OCI-LY7 (cell line): ENCODE results near the gene COL4A4. TPM values are rescaled to one million over a fixed set of nuclear protein-coding genes. Genes with fewer than 3 reads are reported as not detected.

Experiments
- BruUV-seq: library from RNA; stranded (reverse); fragments of 400-500 nt; replicated peaks from 2 replicates; lab custom pipeline; 2021; lab: Mats Ljungman, UMichigan
- CTCF ChIA-PET: fragments of 300-600 bp; sonication (Branson Sonifier 250); formaldehyde crosslinking; loops from one replicate; lab custom pipeline; 2022; ENCODE audit warnings: antibody characterized with exemption; ENCODE audit not compliant: unreplicated experiment; lab: Charles Lee
- POLR2A ChIA-PET: fragments of 300-600 bp; sonication (Branson Sonifier 250); formaldehyde crosslinking; loops from one replicate; lab custom pipeline; 2022; ENCODE audit warnings: antibody characterized with exemption; lab: Charles Lee
- DNase-seq: peaks from one replicate; pipeline ENCODE4 v3.0.0-alpha.2; 2015; ENCODE audit warnings: low spot score
- H2AFZ ChIP-seq: fragments of 200-600 bp; sonication (generic), shearing (Covaris generic); 2 replicates; pipeline ENCODE4 v1.6.1; 2014; ENCODE audit warnings: mild to moderate bottlenecking, antibody characterized with exemption, low read length, moderate library complexity
- H3K27ac ChIP-seq: fragments of 200-600 bp; sonication (generic); 2 replicates; pipeline ENCODE4 v1.5.1; 2014; ENCODE audit warnings: mixed run types, low read depth, mild to moderate bottlenecking, moderate library complexity, low read length, inconsistent platforms; ENCODE audit not compliant: poor library complexity, severe bottlenecking
- H3K36me3 ChIP-seq: fragments of 200-600 bp; sonication (generic); 2 replicates; pipeline ENCODE4 v1.6.1; 2014; ENCODE audit warnings: mild to moderate bottlenecking, antibody characterized with exemption, low read length, moderate library complexity, mixed read lengths; ENCODE audit not compliant: insufficient read depth
- H3K4me1 ChIP-seq: fragments of 200-600 bp; sonication (generic); 2 replicates; pipeline ENCODE4 v1.5.1; 2014; ENCODE audit warnings: mild to moderate bottlenecking, low read length; ENCODE audit not compliant: insufficient read depth, poor library complexity, severe bottlenecking
- H3K4me2 ChIP-seq: fragments of 200-600 bp; sonication (generic); 2 replicates; pipeline ENCODE4 v1.6.1; 2014; ENCODE audit warnings: mild to moderate bottlenecking, low read length
- H3K4me3 ChIP-seq: fragments of 200-600 bp; sonication (generic); 2 replicates; pipeline ENCODE4 v1.5.1; 2014; ENCODE audit warnings: mild to moderate bottlenecking, low read depth, low read length; ENCODE audit not compliant: poor library complexity, severe bottlenecking
- H3K79me2 ChIP-seq: fragments of 200-600 bp; sonication (generic); 2 replicates; pipeline ENCODE4 v1.6.1; 2016; ENCODE audit warnings: low read depth, mild to moderate bottlenecking, low read length, moderate library complexity, mixed read lengths; ENCODE audit not compliant: insufficient read depth
- H3K9me2 ChIP-seq: fragments of 200-600 bp; sonication (generic); 2 replicates; pipeline ENCODE4 v1.6.1; 2016; ENCODE audit warnings: mild to moderate bottlenecking, low read length, mixed read lengths; ENCODE audit not compliant: insufficient read depth
- H3K9me3 ChIP-seq: fragments of 200-600 bp; sonication (generic); 2 replicates; pipeline ENCODE4 v1.6.1; 2014; ENCODE audit warnings: mild to moderate bottlenecking, mixed run types, low read length, mixed read lengths
- H4K20me1 ChIP-seq: fragments of 200-600 bp; sonication (generic); 2 replicates; pipeline ENCODE4 v1.6.1; 2014; ENCODE audit warnings: mild to moderate bottlenecking, antibody characterized with exemption, low read length, moderate library complexity, mixed read lengths; ENCODE audit not compliant: insufficient read depth
- EZH2phosphoT487 ChIP-seq: fragments of 200-600 bp; sonication (generic); IDR thresholded peaks from 2 replicates; pipeline ENCODE4 v1.6.1; 2018; ENCODE audit warnings: low read depth, borderline replicate concordance, mild to moderate bottlenecking, mixed run types, antibody characterized with exemption, low read length, moderate library complexity, mixed read lengths
- intact Hi-C: fragments of 100-400 bp; cut with micrococcal nuclease; formaldehyde crosslinking; loops from one replicate; pipeline ENCODE4 v1.10.0; 2022; ENCODE audit not compliant: unreplicated experiment
- total RNA-seq, 2 experiments: library from RNA; depleted of rRNA in 1 of 2; stranded (reverse); fragments of >200 nt in 1 of 2; shearing (Covaris generic) in 1 of 2; gene quantifications; 2 replicates each; pipeline ENCODE4 v1.2.3, GENCODE V29; 2014 to 2022
- TF ChIP-seq, protein P1 (sequence below): fragments of 200-600 bp; sonication (generic); conservative IDR thresholded peaks from 2 replicates; pipeline ENCODE4 v1.5.1; 2014; ENCODE audit warnings: mild to moderate bottlenecking, antibody characterized with exemption, low read length, moderate library complexity, mixed read lengths

COL4A4 gene
- total RNA-seq, 2 experiments from 2014 or later = 0.16 to 7.0 TPM

DNA sequence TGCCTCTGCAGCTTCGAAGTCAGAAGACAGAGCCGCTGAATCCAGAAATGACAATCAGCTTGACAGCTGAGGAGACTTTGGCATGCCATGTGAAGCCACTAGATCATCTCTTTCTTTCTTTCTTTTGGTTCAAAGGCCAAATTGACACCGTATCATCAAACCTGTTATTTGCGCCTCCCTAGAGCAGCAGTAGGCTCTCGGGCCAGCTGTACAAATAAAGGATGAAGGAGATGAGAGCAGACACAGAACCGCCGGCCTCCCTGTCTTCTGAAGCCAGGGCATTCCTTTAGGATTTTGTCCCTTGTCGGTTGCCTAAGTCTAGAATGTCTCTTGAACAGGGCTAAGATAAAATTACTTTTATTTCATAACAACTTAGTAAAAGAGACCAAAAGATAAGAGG is 36.8 kb downstream of the COL4A4 start:
- H3K36me3 ChIP-seq = no peaks in the 10 kb centered on the region
- H3K4me2 ChIP-seq = no peak overlapping the region
- H2AFZ ChIP-seq = no peak overlapping the region
- H3K79me2 ChIP-seq = no peaks in the 10 kb centered on the region
- no peaks in the 10 kb centered on the region for H3K9me3 ChIP-seq
- TF ChIP-seq EZH2phosphoT487 = no peak
- TF ChIP-seq, protein P1, sequence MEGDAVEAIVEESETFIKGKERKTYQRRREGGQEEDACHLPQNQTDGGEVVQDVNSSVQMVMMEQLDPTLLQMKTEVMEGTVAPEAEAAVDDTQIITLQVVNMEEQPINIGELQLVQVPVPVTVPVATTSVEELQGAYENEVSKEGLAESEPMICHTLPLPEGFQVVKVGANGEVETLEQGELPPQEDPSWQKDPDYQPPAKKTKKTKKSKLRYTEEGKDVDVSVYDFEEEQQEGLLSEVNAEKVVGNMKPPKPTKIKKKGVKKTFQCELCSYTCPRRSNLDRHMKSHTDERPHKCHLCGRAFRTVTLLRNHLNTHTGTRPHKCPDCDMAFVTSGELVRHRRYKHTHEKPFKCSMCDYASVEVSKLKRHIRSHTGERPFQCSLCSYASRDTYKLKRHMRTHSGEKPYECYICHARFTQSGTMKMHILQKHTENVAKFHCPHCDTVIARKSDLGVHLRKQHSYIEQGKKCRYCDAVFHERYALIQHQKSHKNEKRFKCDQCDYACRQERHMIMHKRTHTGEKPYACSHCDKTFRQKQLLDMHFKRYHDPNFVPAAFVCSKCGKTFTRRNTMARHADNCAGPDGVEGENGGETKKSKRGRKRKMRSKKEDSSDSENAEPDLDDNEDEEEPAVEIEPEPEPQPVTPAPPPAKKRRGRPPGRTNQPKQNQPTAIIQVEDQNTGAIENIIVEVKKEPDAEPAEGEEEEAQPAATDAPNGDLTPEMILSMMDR = no peak
- ChIA-PET CTCF (no interaction called here), POLR2A (no interaction called here)
- intact Hi-C loops = no loop called here
- H3K4me3 ChIP-seq = no peak overlapping the region
- no peaks in the 10 kb centered on the region for H4K20me1 ChIP-seq
- H3K27ac ChIP-seq = no peak overlapping the region
- DNase-seq = no peak
- no peaks in the 10 kb centered on the region for H3K4me1 ChIP-seq
- BruUV-seq = no TSS peak
- no peaks in the 10 kb centered on the region for H3K9me2 ChIP-seq

DNA sequence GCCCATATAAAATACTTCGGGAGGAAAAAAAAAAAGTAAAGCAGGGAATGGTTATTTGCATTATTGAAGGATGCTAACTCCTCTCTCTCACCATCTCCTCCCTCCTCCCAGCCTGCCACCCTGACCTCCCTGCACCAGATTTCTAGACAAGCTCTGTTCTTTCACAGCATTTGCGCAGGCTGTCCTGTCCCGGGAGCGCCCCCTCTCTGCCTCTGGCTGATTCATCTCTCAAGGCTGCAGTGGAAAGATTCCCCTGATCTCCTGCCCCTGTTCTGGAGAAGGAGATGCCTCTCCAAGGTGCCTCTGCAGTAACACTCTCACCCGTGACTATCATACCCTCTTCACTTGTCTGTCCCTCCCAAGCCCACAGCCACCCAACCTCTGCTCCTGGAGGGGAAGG is 38.5 kb downstream of the COL4A4 start:
- Histone ChIP-seq H4K20me1 (no peaks in the 10 kb centered on the region), H3K27ac (no peak overlapping the region), H3K9me2 (no peaks in the 10 kb centered on the region), H3K4me3 (no peak overlapping the region), H2AFZ (no peak overlapping the region), H3K4me2 (no peak overlapping the region), H3K9me3 (no peaks in the 10 kb centered on the region), H3K4me1 (no peaks in the 10 kb centered on the region), H3K79me2 (no peaks in the 10 kb centered on the region), H3K36me3 (no peaks in the 10 kb centered on the region)
- CTCF ChIA-PET = no interaction called here
- no peak for DNase-seq
- BruUV-seq = no TSS peak
- TF ChIP-seq EZH2phosphoT487 = no peak
- TF ChIP-seq, protein P1 = 0 out of 2 replicates have a peak, but pooled peaks have one; percentile 19
- intact Hi-C loops = no loop called here
- POLR2A ChIA-PET = no interaction called here

DNA sequence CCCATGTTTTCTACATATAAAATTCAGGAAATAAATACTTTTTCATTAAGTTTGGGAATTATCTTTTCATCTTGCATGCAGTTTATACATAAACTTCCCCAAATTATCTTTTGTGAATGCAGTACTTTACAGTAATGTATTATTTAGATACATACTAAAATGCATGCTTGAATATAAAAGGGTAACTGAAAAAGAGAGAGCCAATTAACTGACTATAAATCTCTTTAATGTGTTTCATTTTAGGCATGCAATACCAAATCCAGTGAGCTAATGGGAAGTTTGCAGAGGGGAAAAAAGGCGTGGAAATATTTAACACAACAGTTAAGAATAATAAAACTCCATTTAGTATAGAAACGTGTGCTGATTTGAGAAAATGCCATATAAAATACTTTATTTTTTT is 39.2 kb downstream of the COL4A4 start:
- intact Hi-C loops = no loop called here
- BruUV-seq = no TSS peak
- Histone ChIP-seq H3K4me2 (no peak overlapping the region), H3K9me2 (no peaks in the 10 kb centered on the region), H3K79me2 (no peaks in the 10 kb centered on the region), H3K4me3 (no peak overlapping the region), H3K9me3 (no peaks in the 10 kb centered on the region), H3K4me1 (no peaks in the 10 kb centered on the region), H4K20me1 (no peaks in the 10 kb centered on the region), H3K27ac (no peak overlapping the region), H2AFZ (no peak overlapping the region), H3K36me3 (no peaks in the 10 kb centered on the region)
- DNase-seq = no peak
- POLR2A ChIA-PET = interaction anchor here (0.5 kb wide), 1 partner anchor 790 kb away, joined by 4 read pairs; no protein-coding TSS in a partner anchor
- TF ChIP-seq, protein P1 = no peak
- no peak for TF ChIP-seq EZH2phosphoT487
- CTCF ChIA-PET = no interaction called here
